GM21360 (cell line): ENCODE measurements around the gene LIX1L.

Experiments used
- ATAC-seq: cut with Tn5 transposase; IDR thresholded peaks from one replicate; pipeline ENCODE4 v1.9.1; 2021; ENCODE audit warnings: mild to moderate bottlenecking, moderate library complexity; ENCODE audit not compliant: unreplicated experiment

The LIX1L gene

DNA sequence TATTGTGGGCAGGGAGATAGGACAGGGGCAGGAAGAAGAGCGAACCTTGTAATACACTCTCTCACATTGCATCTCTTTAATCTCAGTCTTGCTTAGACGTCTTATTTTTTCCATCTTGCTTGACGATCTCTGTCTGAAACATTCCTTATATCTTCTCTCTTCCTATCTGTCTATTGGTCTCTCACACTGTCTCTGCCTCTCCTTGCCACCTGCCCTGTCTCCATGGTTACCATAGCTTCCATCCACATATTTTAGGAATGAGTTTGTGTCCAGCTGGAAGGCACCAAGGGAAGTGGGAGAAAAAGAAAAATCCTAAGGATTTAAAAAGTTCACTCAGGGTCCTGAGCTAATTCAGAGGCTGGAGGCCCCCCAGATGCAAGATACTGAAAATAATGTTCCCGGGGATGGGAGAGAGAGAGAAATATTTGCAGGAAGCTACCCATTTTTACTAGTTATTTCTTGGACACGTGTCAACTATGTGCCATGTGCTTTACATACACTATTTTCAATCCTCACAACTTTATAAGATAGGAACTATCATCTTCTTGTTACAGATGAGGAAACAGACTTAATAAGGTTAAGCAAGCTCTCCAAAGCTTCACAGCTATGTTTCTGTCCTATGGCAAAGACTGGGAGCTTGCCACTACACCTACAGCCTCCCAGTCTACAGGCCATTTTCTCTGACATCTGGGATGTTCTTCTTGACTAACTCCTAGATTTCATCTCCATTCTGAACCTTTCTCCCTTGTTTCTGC, 5.6 kb upstream of the LIX1L start:
- ATAC-seq, result no peak

DNA sequence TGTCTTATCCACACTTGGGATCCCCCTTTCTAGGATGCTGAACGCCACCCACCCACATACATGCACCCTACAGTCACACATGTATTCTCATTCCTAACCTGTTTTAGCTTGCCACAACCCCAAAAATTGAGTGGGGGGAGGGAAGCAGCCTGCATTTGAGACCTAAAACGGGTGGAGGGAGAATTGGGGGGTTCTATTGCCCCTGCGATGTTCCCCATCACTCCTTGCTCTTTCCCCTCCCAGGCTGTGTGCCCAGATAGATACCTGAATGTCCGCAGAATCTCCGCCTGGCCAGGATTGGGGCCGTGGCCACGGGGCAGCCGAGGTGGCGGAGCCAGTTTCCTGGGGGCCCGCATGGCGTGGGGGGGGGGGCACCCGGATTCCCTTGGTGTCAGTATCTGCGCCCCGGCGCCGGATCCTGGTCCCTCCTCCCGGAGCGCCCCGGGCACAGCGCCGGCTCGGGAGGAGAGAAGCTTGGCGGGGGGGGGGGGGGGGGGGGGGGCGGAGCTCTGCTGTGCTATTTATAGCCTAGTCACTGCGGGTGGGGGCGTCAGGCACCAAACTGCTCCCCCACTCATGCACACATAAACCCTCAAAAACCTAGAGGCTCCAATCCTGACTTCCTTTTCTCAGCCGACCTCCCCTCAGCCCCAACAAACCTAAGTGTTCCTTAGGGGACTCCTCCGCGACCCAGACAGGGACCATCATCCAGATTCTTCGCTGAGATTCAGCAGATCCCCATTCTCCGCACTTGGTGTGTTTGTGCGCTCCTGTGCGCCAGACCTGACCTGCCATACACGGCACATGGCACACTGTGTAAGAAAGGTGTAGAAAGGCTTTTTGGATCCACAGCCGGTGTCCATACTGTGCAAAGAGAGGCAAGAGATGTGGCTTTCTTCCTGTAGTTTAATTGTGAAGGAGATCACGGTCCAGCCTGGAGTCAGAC, 4.6 kb upstream of the LIX1L start:
- no peak for ATAC-seq

DNA sequence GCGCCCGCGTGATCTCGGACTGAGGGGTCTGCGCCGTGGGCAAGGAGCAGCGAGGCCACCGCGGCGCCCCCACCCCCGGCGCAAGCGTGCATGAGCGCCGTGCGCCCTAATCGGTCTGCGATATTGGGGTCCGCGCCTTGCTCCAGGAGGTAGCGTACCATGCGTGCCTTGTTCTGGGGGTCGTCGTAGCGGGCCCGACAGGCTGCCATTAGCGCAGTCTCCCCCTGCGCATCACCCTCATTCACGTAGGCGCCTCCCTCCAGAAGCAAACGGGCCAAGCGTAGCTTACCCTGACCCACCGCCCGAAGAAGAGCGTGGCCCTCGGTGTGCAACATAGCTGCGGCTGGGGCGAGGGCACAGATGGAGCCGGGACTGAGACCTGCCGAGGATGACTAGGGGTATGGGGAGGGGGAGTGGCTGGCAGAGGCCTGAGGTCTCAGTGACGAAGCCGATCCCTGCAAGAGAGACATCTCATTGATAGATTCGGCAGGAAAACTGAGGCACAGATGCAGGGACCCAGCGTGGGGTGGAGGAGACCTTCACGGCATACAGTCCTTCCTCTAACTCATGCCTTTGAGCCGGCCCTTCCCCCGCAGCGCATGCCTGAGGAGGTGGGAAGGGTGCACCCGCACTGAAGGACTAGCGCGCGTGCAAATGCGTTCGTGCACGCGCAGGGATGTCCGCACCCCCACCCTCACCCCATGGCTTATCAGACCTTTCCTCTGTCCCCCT, 3.8 kb upstream of the LIX1L start:
- ATAC-seq, result no peak

DNA sequence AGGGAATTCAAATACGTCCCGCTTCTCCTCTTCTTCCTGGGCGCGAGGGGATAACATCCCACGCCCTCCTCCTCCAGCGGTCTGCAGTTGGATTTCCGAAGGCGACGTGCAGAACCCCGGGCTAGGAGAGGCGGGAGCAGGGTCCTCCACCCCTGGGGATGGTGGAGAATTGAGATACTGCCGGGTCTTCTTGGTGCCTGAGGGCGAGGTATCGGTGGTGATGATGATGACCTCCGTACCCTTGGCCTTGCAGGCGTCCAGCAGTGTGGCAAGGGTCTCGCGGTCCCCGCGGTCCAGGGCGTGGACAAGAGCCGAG, 3.2 kb upstream of the LIX1L start:
- no peak for ATAC-seq

DNA sequence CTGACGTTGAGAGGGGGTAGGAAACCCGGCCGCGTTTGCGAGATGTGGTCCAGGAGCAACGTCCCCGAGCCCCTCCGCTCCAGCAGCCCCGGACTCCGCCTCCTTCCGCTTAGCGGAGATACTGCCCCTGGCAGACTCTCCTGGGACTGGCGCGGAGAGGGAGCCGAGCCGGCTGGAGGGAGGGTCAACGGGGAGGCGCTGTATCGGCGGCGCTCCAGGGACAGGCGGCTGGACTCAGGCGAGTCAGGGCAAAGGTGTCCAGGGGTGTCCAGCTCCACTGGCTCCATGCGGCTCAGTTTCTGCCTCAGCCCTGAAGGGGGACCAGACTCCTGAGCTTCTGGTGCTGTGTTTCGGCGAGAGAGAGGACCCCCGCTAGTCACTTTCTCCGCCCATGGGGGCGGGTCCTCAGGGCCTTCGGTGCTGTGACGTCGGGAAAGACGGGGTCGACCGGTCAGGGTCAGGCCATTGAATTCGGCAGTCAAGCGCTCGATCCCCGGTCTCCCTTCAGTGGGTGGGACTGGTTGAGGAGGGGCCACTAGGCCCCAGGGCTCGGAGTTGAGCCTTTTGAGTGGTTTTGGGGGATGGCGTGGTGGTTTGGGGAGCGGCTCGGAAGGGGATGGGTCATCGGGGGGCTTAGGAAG, 2.8 kb upstream of the LIX1L start:
- no peak for ATAC-seq

DNA sequence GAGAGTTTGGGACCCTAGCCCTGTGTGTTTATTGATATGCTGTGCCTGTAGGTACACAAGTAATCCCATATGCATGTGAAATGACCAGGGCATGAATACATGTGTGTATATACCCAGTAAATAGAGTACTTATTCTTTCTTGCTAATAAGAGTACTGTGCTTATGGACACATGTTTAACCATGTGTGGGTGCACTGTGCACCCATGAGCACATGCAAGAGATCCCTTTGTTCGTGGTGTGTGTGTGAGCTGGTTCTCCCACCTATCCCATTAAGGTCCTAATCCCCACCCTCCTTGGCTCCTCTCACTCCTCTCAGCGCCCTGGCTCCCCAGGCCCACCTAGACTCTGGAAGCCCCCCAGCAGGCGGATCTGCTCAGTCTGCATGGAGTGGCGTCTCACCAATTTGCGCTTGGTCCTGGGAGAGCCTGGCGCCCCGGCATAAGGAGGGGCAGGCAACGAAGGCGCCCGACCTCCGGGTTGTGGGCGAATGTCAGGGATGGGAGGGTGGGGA, 2.2 kb upstream of the LIX1L start:
- ATAC-seq, result no peak

DNA sequence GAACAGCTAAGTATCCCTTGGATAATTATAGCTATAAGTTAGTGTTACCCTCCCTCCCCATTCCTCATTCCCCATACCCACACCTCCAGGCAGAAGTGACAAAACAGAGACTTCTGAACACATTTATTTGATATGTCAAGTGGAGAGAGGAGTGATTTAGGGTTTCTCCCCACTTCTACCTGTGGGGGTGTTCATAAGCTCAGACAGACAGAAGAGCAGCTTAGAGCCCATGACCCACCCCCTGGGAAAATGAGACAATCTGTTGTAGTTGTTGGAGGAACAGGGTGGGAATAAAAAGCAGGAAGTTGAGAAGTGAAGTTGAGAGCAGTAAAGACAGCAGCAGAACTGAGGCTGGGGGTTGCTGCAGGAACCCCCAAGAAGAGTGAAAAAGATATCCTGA, 1.5 kb upstream of the LIX1L start:
- ATAC-seq, result no peak

DNA sequence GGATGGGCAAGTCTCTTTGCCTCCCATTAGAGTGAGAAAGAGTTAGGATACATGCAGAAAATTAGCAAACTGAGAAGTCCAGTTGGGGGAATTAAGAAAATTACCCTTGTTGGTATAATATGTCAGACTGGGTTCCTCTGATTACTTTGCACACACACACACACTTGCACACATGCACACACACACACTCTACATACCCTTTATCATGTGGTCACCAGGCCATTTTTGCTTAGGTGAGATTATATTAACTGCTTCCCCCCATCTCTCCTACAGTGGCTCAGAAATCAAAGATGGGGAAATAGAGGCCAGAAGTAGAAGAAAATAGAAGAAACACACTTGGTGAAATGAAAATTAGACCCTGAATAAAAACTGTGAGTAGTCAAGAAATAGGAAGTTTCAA, 917 bp upstream of the LIX1L start:
- no peak for ATAC-seq

DNA sequence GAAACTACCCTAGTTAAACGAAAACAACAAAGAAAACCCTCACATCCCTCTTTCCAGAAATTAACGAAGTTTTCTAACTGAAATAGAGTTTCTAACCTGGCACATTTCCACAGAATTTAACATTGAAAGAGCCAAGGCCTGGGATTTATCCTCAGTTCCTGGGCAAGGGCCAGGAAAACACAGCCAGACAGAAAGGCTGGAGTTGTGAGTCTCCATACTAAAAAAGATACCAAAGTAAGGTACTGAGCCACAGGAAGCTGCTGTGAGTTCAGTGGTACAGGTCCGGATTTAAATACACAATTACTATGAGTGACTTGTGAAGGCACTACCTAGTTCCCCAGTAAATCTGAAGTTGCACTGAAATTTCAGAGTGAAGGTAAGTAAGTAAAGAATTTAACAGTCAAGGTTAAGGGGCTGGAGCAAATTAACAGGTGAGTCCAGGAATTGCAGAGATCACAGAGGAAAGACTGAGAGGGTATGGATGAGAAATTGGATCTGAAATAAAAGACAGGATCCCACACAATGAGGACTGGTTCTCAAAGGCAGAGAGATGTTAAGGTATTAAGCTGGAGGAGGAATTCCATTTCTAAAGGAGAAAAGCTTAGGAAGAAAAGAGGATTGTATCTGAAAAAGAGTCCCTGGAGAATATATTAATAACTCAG, 905 bp downstream of the LIX1L start:
- no peak for ATAC-seq

DNA sequence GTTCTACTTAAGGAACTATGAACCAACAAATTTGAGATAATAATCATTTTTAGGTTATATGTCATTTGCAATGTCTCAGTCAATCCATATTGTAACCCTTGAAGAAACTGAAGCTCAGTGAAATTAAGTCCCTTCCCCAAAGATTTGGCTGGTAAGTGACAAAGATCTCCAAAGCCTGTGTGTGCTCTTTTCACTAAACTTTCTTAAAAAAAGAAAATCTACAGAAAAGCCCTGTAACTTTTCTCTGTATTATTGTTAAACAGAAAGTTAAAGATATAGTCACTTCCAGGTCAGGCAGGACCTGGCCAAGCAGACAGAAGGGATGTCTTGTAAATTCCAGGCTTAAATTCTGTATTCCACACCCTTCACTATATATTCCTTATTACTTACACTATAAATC, 1.5 kb downstream of the LIX1L start:
- no peak for ATAC-seq

DNA sequence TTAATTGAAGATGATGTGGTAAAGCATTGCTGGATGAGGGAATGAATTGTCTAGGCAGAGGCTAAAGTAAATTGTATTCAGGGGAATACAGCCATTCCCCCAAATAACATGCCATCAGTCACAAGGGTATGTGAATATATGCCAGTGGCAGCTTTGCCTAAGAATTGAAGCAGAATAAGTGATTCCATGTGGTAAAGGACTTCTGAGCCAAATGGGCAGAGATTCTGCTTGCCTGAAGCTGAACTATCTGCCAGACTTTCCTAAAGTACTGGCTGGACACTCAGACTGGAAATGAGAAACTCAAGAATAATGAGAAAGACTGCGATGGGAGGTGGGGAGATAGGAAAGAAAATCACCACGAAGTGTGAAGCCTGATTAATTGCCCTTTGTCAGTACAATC, 2.4 kb downstream of the LIX1L start:
- no peak for ATAC-seq

DNA sequence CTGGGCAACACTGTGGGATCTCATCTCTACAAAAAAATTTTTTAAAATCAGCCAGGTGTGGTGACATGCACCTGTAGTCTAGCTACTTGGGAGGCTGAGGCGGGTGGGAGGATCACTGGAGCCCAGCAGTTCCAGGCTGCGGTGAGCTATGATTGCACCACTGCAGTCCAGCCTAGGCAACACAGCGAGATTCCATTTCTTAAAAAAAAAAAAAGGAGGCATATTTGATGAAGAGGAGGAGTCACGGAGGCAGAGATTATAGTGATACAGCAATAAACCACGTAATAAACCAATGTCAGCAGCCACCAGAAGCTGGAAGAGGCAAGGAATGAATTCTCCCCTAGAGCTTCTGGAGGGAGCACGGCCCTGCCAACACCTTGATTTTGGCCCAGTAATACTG, 4.0 kb downstream of the LIX1L start:
- ATAC-seq, result no peak

DNA sequence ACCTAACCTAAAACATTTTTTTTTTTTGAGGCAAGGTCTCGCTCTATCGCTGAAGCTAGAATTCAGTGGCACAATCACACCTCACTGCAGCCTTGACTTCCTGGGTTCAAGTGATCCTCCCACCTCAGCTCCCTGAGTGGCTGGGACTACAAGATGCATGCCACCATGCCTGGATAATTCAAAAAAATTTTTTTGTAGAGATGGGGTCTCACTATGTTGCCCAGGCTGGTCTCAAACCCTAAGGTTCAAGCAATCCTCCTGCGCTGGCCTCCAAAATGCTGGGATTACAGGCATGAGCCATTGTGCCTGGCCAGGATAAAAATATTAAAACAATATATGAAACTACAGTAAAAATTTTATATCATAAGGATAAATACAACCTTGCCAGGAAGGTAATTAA, 4.9 kb downstream of the LIX1L start:
- no peak for ATAC-seq

DNA sequence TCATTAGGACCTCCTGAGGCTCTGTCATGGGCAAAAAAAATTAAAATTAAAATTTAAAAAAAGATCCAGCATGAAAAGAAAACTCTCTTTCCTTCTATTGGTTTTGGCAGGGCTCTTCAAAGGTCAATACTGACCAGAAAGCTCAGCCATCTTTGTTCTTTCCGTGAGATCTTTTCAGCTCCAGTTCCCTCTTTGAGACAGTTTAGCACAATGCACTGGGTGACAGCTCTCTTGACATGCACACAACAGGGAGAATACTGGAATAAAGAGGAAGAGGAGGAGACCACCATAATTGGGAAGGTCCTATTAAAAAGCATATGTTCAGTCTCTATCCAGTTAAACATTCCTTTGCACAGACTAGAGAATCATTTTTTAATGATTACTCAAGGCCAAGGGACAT, 6.3 kb downstream of the LIX1L start:
- no peak for ATAC-seq

DNA sequence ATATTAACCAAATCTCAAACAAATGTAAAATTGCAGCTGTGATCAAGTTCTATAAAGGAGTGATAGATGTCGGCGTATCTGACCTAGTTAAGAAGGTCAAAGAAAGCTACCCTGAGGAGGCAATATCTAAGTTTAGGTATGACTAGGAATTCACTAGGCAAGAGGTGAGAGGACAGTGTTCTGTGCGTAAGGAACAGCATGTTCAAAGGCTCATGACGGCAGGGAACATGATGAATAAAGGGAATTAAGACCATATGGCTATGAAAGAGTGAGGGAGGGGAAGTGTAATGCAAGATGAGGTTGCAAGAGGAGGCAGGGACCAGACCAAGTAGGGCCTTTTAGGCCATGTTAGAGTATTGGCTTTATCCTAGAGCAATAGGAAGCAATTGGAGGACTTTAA, 8.6 kb downstream of the LIX1L start:
- ATAC-seq, result no peak

DNA sequence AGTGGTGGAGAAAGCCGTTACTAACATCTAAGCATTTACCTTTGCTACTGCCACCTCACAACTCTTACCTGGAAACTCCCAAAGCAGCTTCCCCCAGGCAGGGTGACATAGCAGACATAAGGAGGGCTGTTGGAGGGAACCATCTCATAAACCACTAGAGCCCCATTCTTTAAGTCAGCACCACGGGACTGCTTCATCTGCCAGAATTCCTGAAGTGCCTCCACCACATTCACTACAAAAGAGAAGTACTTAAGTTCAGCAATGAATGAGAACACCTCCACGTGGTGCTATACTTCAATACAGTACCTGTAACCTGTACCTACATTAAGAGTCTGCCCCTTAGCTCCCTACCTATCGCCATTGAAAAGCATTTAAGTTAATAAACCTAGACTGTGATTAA, 10.3 kb downstream of the LIX1L start:
- no peak for ATAC-seq

DNA sequence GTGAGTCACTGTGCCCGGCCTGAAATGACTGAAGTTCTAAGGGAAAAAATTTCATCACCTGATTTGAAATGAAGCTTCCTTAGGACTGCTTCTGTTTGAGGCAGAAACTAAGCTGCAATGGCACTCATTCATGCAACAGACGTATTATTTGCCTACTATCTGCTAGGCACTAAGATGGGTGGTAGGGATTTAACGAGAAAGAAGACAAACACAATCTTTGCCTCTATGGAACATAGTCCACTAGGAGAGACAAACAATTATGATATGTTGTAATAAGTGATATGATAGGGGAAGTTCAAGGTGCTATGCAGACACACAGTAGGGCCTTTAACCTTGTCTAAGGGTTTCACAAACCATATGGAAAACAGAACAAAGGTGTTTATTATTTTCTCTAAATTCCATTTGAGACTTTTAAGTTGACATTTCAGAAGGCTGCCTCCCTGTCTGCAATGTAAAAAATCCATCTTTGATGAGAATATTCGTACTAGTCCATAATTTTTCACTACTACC, 11.3 kb downstream of the LIX1L start:
- ATAC-seq, result no peak

DNA sequence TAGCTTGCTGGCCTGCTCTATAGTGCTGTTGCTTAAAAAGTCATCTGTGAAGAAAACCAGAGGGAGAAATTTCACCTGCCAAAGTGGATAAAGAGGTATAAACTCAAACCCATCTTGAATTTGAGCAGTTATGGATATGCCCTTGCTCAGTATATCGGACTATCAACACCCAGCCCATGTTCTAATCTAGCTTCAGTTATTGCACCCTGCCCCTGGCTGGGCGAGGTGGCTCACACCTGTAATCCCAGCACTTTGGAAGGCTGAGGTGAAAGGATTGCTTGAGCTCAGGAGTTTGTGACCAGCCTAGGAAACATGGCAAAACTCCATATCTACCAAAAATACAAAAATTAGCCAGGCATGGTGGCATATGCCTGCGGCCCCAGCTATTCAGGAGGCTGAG, 13.3 kb downstream of the LIX1L start:
- ATAC-seq, result no peak

DNA sequence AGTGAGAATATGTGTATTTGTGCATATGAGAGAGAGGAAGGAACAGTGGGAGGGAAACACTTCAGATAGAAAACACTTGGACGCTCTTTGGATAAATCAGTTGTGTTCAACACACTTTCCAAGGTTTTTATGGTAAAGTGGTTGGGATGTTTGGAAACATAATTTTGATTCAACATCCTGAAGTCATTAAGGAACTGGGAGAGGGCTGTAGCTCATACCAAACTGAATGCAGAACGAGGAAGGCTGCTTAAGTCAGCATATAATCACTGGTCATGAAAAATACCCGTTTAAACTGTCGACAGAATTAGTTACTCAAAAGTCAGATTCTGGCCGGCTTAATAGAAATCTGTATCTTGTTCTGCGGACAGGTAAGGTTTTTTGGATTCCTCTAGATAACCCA, 14.9 kb downstream of the LIX1L start:
- no peak for ATAC-seq

DNA sequence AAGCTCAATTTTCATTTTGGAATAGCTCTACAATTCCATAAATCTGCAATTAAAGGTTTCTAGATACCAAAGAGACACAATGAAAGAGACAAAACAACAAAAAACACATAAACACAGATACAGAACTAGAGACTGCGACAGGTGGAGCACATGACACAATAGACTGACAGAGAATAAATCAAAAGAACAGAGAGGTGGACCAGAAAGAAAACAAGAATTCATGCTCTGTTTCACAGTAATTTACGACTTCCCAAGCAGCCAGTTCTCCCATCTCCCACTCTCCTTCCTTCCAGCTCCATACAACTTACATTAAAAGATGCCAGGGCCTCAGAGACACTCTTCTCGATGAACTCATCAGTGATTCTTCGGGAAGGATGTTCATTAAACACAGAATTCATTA, 15.4 kb downstream of the LIX1L start:
- ATAC-seq, result no peak
